ENCODE measurements around the gene POLR2A.

Gene POLR2A

DNA sequence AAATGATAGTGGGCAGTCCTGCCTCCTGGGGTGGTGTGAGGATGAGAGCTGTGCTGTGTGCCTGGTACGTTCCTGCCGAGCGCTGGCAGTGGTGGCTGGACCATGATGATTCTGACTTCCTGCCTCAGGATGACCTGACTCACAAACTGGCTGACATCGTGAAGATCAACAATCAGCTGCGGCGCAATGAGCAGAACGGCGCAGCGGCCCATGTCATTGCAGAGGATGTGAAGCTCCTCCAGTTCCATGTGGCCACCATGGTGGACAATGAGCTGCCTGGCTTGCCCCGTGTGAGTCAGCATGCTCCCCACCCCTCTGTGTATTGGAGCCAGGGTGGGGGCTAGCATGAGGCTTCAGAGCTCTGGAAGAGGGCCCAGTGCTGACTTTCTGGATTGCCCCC, 13.1 kb downstream of the POLR2A start:
- Histone ChIP-seq H3K27ac (ENCODE audit: low read depth, low read length) (no peak overlapping the region), H3K36me3 (ENCODE audit: control insufficient read depth, insufficient read depth, low read length) (peaks cover 83% of the 10 kb centered on the region)

DNA sequence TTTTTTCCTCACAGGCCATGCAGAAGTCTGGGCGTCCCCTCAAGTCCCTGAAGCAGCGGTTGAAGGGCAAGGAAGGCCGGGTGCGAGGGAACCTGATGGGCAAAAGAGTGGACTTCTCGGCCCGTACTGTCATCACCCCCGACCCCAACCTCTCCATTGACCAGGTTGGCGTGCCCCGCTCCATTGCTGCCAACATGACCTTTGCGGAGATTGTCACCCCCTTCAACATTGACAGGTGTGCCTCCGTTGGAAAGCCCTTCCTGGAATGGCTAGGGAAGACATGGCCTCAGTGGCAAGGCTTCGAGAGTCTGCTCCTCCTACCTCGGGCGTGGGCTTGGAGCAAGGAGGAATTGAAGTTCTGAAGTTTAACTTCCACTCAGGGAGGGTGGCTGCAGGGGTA, 13.5 kb downstream of the POLR2A start:
- no peak overlapping the region for H3K4me3 ChIP-seq (ENCODE audit: low read depth, low read length)
- H3K9me3 ChIP-seq (ENCODE audit: control insufficient read depth, insufficient read depth, low read depth, low read length) = no peaks in the 10 kb centered on the region
- H3K27me3 ChIP-seq (ENCODE audit: control insufficient read depth, insufficient read depth, low read length) = no peaks in the 10 kb centered on the region
- no peak overlapping the region for H3K9ac ChIP-seq (ENCODE audit: low read length)
- H3K4me1 ChIP-seq (ENCODE audit: control insufficient read depth, insufficient read depth, low read length) = no peaks in the 10 kb centered on the region
- H3K27ac ChIP-seq (ENCODE audit: low read depth, low read length) = no peak overlapping the region
- peaks cover 86% of the 10 kb centered on the region for H3K36me3 ChIP-seq (ENCODE audit: control insufficient read depth, insufficient read depth, low read length)

More for the DNA sequence above, 13.1 kb downstream of the POLR2A start:
- Histone ChIP-seq H3K9me3 (ENCODE audit: control insufficient read depth, insufficient read depth, low read depth, low read length) (no peaks in the 10 kb centered on the region), H3K4me1 (ENCODE audit: control insufficient read depth, insufficient read depth, low read length) (no peaks in the 10 kb centered on the region), H3K4me3 (ENCODE audit: low read depth, low read length) (no peak overlapping the region), H3K9ac (ENCODE audit: low read length) (no peak overlapping the region), H3K27me3 (ENCODE audit: control insufficient read depth, insufficient read depth, low read length) (no peaks in the 10 kb centered on the region)

DNA sequence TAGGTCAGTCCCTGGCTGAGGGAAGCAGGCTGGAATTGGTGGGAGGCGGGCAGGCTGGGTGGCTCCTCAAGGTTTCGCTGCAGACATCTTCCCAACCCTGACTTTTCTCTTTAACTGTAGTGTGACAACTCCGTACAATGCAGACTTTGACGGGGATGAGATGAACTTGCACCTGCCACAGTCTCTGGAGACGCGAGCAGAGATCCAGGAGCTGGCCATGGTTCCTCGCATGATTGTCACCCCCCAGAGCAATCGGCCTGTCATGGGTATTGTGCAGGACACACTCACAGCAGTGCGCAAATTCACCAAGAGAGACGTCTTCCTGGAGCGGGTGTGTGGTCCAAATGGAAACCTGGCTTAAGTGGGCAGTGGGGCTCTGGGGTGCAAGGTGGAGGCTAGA, 15.0 kb downstream of the POLR2A start:
- peaks cover 87% of the 10 kb centered on the region for H3K36me3 ChIP-seq (ENCODE audit: control insufficient read depth, insufficient read depth, low read length)
- H3K9me3 ChIP-seq (ENCODE audit: control insufficient read depth, insufficient read depth, low read depth, low read length) = no peaks in the 10 kb centered on the region
- no peak overlapping the region for H3K27ac ChIP-seq (ENCODE audit: low read depth, low read length)
- H3K9ac ChIP-seq (ENCODE audit: low read length) = no peak overlapping the region
- no peaks in the 10 kb centered on the region for H3K27me3 ChIP-seq (ENCODE audit: control insufficient read depth, insufficient read depth, low read length)
- no peak overlapping the region for H3K4me3 ChIP-seq (ENCODE audit: low read depth, low read length)
- H3K4me1 ChIP-seq (ENCODE audit: control insufficient read depth, insufficient read depth, low read length) = no peaks in the 10 kb centered on the region

DNA sequence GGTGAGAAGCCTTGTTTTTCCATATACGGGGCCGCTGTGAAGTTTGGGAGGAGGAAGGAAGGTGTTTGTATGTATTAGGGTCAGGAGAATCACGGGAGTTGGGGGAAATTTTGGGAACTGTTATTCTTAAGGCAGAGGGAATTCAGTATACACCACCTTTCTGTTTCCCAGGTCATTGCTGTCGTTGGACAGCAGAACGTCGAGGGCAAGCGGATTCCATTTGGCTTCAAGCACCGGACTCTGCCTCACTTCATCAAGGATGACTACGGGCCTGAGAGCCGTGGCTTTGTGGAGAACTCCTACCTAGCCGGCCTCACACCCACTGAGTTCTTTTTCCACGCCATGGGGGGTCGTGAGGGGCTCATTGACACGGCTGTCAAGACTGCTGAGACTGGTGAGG, 17.6 kb downstream of the POLR2A start:
- Histone ChIP-seq H3K27me3 (ENCODE audit: control insufficient read depth, insufficient read depth, low read length) (no peaks in the 10 kb centered on the region), H3K4me1 (ENCODE audit: control insufficient read depth, insufficient read depth, low read length) (no peaks in the 10 kb centered on the region), H3K36me3 (ENCODE audit: control insufficient read depth, insufficient read depth, low read length) (peaks cover 94% of the 10 kb centered on the region), H3K9me3 (ENCODE audit: control insufficient read depth, insufficient read depth, low read depth, low read length) (no peaks in the 10 kb centered on the region), H3K9ac (ENCODE audit: low read length) (no peak overlapping the region), H3K4me3 (ENCODE audit: low read depth, low read length) (no peak overlapping the region), H3K27ac (ENCODE audit: low read depth, low read length) (no peak overlapping the region)

DNA sequence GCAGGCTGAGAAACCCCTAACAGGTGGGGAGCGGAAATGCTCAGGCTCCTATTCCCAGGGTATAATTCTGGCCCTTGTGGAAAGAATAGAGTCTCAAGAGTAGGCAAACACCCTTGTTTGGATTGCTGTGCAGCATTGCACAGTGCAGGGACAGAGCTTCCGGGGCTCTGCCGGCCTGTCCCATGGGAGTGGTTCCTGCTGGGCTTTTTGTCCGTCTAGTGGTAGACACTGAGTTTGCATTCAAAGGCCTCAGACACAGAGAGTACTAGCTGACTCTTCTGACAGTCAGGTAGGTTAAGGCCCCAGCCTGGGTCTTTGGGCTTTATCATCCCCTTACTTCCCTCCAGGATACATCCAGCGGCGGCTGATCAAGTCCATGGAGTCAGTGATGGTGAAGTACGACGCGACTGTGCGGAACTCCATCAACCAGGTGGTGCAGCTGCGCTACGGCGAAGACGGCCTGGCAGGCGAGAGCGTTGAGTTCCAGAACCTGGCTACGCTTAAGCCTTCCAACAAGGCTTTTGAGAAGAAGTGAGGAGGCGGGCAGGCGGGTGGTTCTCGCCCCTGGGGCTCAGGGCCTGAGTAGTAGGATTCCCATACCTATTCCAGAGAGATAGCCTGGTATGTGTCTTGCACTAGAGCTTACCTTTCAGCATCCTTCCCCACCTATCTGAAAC, 18.1 kb downstream of the POLR2A start:
- no peaks in the 10 kb centered on the region for H3K27me3 ChIP-seq (ENCODE audit: control insufficient read depth, insufficient read depth, low read length)
- H3K36me3 ChIP-seq (ENCODE audit: control insufficient read depth, insufficient read depth, low read length) = peaks cover 94% of the 10 kb centered on the region
- H3K4me1 ChIP-seq (ENCODE audit: control insufficient read depth, insufficient read depth, low read length) = no peaks in the 10 kb centered on the region
- no peak overlapping the region for H3K27ac ChIP-seq (ENCODE audit: low read depth, low read length)
- H3K9ac ChIP-seq (ENCODE audit: low read length) = no peak overlapping the region
- no peaks in the 10 kb centered on the region for H3K9me3 ChIP-seq (ENCODE audit: control insufficient read depth, insufficient read depth, low read depth, low read length)
- H3K4me3 ChIP-seq (ENCODE audit: low read depth, low read length) = no peak overlapping the region

- Histone ChIP-seq H3K4me3 (ENCODE audit: low read depth, low read length) (no peak overlapping the region), H3K9me3 (ENCODE audit: control insufficient read depth, insufficient read depth, low read depth, low read length) (no peaks in the 10 kb centered on the region), H3K4me1 (ENCODE audit: control insufficient read depth, insufficient read depth, low read length) (no peaks in the 10 kb centered on the region), H3K36me3 (ENCODE audit: control insufficient read depth, insufficient read depth, low read length) (peaks cover 93% of the 10 kb centered on the region), H3K27ac (ENCODE audit: low read depth, low read length) (no peak overlapping the region), H3K27me3 (ENCODE audit: control insufficient read depth, insufficient read depth, low read length) (no peaks in the 10 kb centered on the region), H3K9ac (ENCODE audit: low read length) (no peak overlapping the region)
Observed at GRCh38 chr17:7502987-7503386, 18.8 kb downstream of the POLR2A start.

DNA sequence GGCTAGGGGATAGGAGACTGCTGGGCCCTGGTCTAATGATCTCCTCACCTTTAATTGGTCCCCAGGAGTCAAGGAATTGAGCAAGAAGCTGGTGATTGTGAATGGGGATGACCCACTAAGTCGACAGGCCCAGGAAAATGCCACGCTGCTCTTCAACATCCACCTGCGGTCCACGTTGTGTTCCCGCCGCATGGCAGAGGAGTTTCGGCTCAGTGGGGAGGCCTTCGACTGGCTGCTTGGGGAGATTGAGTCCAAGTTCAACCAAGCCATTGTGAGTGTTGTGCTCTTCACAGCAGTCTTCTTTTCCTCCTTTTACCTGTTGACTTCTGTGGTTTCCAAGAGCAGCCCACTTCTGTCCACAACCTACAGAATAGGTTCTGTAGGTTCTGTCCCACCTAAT, 19.4 kb downstream of the POLR2A start:
- Histone ChIP-seq H3K27ac (ENCODE audit: low read depth, low read length) (no peak overlapping the region), H3K36me3 (ENCODE audit: control insufficient read depth, insufficient read depth, low read length) (peaks cover 93% of the 10 kb centered on the region), H3K4me1 (ENCODE audit: control insufficient read depth, insufficient read depth, low read length) (no peaks in the 10 kb centered on the region), H3K9me3 (ENCODE audit: control insufficient read depth, insufficient read depth, low read depth, low read length) (no peaks in the 10 kb centered on the region), H3K9ac (ENCODE audit: low read length) (no peak overlapping the region), H3K4me3 (ENCODE audit: low read depth, low read length) (no peak overlapping the region), H3K27me3 (ENCODE audit: control insufficient read depth, insufficient read depth, low read length) (no peaks in the 10 kb centered on the region)

- Histone ChIP-seq H3K9me3 (ENCODE audit: control insufficient read depth, insufficient read depth, low read depth, low read length) (no peaks in the 10 kb centered on the region), H3K36me3 (ENCODE audit: control insufficient read depth, insufficient read depth, low read length) (peaks cover 95% of the 10 kb centered on the region), H3K27ac (ENCODE audit: low read depth, low read length) (no peak overlapping the region), H3K9ac (ENCODE audit: low read length) (no peak overlapping the region), H3K4me1 (ENCODE audit: control insufficient read depth, insufficient read depth, low read length) (no peaks in the 10 kb centered on the region), H3K4me3 (ENCODE audit: low read depth, low read length) (no peak overlapping the region), H3K27me3 (ENCODE audit: control insufficient read depth, insufficient read depth, low read length) (no peaks in the 10 kb centered on the region)
Observed at GRCh38 chr17:7508145-7508544, 24.0 kb downstream of the POLR2A start.

DNA sequence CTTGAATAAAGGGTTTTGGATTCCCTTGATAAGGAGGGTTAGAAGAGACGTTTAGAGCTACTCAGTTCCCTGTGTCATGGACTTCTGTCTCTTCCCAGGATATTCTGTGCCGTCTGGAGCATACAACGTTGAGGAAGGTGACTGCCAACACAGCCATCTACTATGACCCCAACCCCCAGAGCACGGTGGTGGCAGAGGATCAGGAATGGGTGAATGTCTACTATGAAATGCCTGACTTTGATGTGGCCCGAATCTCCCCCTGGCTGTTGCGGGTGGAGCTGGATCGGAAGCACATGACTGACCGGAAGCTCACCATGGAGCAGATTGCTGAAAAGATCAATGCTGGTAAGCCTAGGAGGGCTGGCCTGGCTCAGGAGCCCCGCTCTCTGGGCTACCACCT, 24.7 kb downstream of the POLR2A start:
- H3K27ac ChIP-seq (ENCODE audit: low read depth, low read length) = no peak overlapping the region
- H3K9me3 ChIP-seq (ENCODE audit: control insufficient read depth, insufficient read depth, low read depth, low read length) = no peaks in the 10 kb centered on the region
- no peaks in the 10 kb centered on the region for H3K27me3 ChIP-seq (ENCODE audit: control insufficient read depth, insufficient read depth, low read length)
- H3K4me1 ChIP-seq (ENCODE audit: control insufficient read depth, insufficient read depth, low read length) = no peaks in the 10 kb centered on the region
- H3K9ac ChIP-seq (ENCODE audit: low read length) = no peak overlapping the region
- peaks cover 95% of the 10 kb centered on the region for H3K36me3 ChIP-seq (ENCODE audit: control insufficient read depth, insufficient read depth, low read length)
- H3K4me3 ChIP-seq (ENCODE audit: low read depth, low read length) = no peak overlapping the region

GRCh38 chr17:7509937-7510336, 25.8 kb downstream of the POLR2A start:
- no peaks in the 10 kb centered on the region for H3K27me3 ChIP-seq (ENCODE audit: control insufficient read depth, insufficient read depth, low read length)
- H3K4me1 ChIP-seq (ENCODE audit: control insufficient read depth, insufficient read depth, low read length) = no peaks in the 10 kb centered on the region

DNA sequence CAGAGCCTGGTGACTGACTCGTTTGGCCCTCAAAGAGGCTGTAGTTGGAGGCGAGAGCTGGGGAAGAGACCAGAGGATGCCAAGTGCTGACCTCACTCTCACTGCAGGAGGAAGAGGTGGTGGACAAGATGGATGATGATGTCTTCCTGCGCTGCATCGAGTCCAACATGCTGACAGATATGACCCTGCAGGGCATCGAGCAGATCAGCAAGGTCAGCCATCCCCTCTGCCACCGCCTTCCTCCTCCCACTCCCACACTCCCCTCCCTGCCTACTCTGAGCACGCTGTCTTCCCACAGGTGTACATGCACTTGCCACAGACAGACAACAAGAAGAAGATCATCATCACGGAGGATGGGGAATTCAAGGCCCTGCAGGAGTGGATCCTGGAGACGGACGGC, 26.9 kb downstream of the POLR2A start:
- Histone ChIP-seq H3K4me1 (ENCODE audit: control insufficient read depth, insufficient read depth, low read length) (no peaks in the 10 kb centered on the region), H3K36me3 (ENCODE audit: control insufficient read depth, insufficient read depth, low read length) (peaks cover 80% of the 10 kb centered on the region), H3K27ac (ENCODE audit: low read depth, low read length) (no peak overlapping the region), H3K9me3 (ENCODE audit: control insufficient read depth, insufficient read depth, low read depth, low read length) (no peaks in the 10 kb centered on the region), H3K27me3 (ENCODE audit: control insufficient read depth, insufficient read depth, low read length) (no peaks in the 10 kb centered on the region), H3K9ac (ENCODE audit: low read length) (no peak overlapping the region), H3K4me3 (ENCODE audit: low read depth, low read length) (no peak overlapping the region)

More at GRCh38 chr17:7509937-7510336, 25.8 kb downstream of the POLR2A start:
- H3K9ac ChIP-seq (ENCODE audit: low read length) = no peak overlapping the region
- H3K36me3 ChIP-seq (ENCODE audit: control insufficient read depth, insufficient read depth, low read length) = peaks cover 90% of the 10 kb centered on the region
- no peak overlapping the region for H3K4me3 ChIP-seq (ENCODE audit: low read depth, low read length)
- no peak overlapping the region for H3K27ac ChIP-seq (ENCODE audit: low read depth, low read length)
- H3K9me3 ChIP-seq (ENCODE audit: control insufficient read depth, insufficient read depth, low read depth, low read length) = no peaks in the 10 kb centered on the region
